HL-60 (cell line): ENCODE measurements around the gene PLCB1.

Experiments used
- DNase-seq, 2 experiments: peaks; one replicate each; pipeline ENCODE4 v3.0.0-alpha.2; 2010 to 2020; ENCODE audit warnings: low read depth in 1 of 2, low spot score in 1 of 2
- H3K27ac ChIP-seq: fragments of 250-450 bp; sonication (Bioruptor Pico); replicated peaks from 2 replicates; pipeline ENCODE4 v1.5.1; 2020; ENCODE audit warnings: mild to moderate bottlenecking, moderate library complexity
- H3K27me3 ChIP-seq: fragments of 250-450 bp; sonication (Bioruptor Pico); 2 replicates; pipeline ENCODE4 v1.5.1; 2021; ENCODE audit warnings: mild to moderate bottlenecking, moderate library complexity; ENCODE audit not compliant: insufficient read depth, poor library complexity, severe bottlenecking
- H3K4me3 ChIP-seq: replicated peaks from 2 replicates; pipeline ENCODE4 v1.5.1; 2011; ENCODE audit warnings: mild to moderate bottlenecking, control low read depth, low read length; ENCODE audit not compliant: insufficient read depth
- GABPA ChIP-seq: IDR thresholded peaks from 2 replicates; pipeline ENCODE4 v1.6.1; 2012; ENCODE audit warnings: low read depth
- POLR2AphosphoS5 ChIP-seq: IDR thresholded peaks from 2 replicates; pipeline ENCODE4 v1.6.1; 2012; ENCODE audit warnings: low read depth
- SPI1 ChIP-seq: IDR thresholded peaks from 2 replicates; pipeline ENCODE4 v1.6.1; 2012; ENCODE audit warnings: low read depth, mild to moderate bottlenecking, borderline replicate concordance
- TF ChIP-seq, protein P1 (sequence below): IDR thresholded peaks from 2 replicates; pipeline ENCODE4 v1.6.1; 2012; ENCODE audit warnings: low read depth; ENCODE audit not compliant: insufficient replicate concordance
- TF ChIP-seq, protein P2 (sequence below): IDR thresholded peaks from one replicate; pipeline ENCODE4 v1.5.1; 2011; ENCODE audit warnings: low read length, control low read depth, inconsistent platforms; ENCODE audit not compliant: insufficient read depth

Gene PLCB1

DNA sequence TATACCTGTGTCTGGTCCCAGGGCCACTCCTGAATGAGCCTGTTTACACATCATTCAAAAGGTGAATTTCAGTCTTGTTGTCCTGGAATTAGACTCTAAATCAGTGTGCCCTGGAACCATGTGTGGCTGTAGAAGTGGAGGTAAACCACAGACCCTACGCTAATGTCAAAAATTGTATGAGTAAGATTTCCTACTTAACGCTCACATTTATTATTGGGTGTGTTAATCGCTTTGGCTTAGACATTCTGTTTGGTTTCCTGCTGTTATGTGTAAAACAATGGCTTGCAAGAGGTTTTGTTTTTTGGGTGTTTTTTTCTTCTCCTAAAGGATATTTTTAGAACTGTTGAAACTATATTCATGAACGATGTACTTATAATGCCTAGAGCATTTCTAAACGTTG, 19.3 kb downstream of the PLCB1 start:
- no peak overlapping the region for H3K27ac ChIP-seq
- TF ChIP-seq, protein P1, sequence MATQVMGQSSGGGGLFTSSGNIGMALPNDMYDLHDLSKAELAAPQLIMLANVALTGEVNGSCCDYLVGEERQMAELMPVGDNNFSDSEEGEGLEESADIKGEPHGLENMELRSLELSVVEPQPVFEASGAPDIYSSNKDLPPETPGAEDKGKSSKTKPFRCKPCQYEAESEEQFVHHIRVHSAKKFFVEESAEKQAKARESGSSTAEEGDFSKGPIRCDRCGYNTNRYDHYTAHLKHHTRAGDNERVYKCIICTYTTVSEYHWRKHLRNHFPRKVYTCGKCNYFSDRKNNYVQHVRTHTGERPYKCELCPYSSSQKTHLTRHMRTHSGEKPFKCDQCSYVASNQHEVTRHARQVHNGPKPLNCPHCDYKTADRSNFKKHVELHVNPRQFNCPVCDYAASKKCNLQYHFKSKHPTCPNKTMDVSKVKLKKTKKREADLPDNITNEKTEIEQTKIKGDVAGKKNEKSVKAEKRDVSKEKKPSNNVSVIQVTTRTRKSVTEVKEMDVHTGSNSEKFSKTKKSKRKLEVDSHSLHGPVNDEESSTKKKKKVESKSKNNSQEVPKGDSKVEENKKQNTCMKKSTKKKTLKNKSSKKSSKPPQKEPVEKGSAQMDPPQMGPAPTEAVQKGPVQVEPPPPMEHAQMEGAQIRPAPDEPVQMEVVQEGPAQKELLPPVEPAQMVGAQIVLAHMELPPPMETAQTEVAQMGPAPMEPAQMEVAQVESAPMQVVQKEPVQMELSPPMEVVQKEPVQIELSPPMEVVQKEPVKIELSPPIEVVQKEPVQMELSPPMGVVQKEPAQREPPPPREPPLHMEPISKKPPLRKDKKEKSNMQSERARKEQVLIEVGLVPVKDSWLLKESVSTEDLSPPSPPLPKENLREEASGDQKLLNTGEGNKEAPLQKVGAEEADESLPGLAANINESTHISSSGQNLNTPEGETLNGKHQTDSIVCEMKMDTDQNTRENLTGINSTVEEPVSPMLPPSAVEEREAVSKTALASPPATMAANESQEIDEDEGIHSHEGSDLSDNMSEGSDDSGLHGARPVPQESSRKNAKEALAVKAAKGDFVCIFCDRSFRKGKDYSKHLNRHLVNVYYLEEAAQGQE, result no peak
- no peak for TF ChIP-seq SPI1
- TF ChIP-seq, protein P2, sequence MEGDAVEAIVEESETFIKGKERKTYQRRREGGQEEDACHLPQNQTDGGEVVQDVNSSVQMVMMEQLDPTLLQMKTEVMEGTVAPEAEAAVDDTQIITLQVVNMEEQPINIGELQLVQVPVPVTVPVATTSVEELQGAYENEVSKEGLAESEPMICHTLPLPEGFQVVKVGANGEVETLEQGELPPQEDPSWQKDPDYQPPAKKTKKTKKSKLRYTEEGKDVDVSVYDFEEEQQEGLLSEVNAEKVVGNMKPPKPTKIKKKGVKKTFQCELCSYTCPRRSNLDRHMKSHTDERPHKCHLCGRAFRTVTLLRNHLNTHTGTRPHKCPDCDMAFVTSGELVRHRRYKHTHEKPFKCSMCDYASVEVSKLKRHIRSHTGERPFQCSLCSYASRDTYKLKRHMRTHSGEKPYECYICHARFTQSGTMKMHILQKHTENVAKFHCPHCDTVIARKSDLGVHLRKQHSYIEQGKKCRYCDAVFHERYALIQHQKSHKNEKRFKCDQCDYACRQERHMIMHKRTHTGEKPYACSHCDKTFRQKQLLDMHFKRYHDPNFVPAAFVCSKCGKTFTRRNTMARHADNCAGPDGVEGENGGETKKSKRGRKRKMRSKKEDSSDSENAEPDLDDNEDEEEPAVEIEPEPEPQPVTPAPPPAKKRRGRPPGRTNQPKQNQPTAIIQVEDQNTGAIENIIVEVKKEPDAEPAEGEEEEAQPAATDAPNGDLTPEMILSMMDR, result no peak
- TF ChIP-seq GABPA, result no peak
- no peak for TF ChIP-seq POLR2AphosphoS5
- no peak for DNase-seq
- H3K4me3 ChIP-seq, result no peak overlapping the region
- H3K27me3 ChIP-seq, result no peaks in the 10 kb centered on the region

- Histone ChIP-seq H3K4me3 (no peak overlapping the region), H3K27me3 (no peaks in the 10 kb centered on the region), H3K27ac (no peak overlapping the region)
- TF ChIP-seq, protein P2, result no peak
- TF ChIP-seq, protein P1, result no peak
- TF ChIP-seq SPI1 (no peak), GABPA (no peak), POLR2AphosphoS5 (no peak)
- DNase-seq, result no peak
Measured at GRCh38 chr20:8152183-8152582, 20.1 kb downstream of the PLCB1 start.

GRCh38 chr20:8152847-8153246, 20.8 kb downstream of the PLCB1 start:
- DNase-seq, result no peak
- H3K27ac ChIP-seq, result peak overlapping the region; percentile 47
- no peak overlapping the region for H3K4me3 ChIP-seq
- H3K27me3 ChIP-seq, result no peaks in the 10 kb centered on the region
- TF ChIP-seq POLR2AphosphoS5 (no peak), SPI1 (no peak), GABPA (no peak)
- TF ChIP-seq, protein P1, result no peak
